ENCODE data around the gene RGS7.
A peak's percentile ranks its signal among the peaks of the same experiment; 100 is the strongest.
"Not testable (repeated sequence)": the region's sequence is repeated elsewhere in the genome, so short reads cannot be mapped to it uniquely, and the experiment has no call there.

RGS7 gene

GRCh38 chr1:240973875-240974274, 383.1 kb downstream of the RGS7 start:
- ChIA-PET CTCF (interaction anchor here (0.6 kb wide), 1 partner anchor 178 kb away, joined by 3 read pairs; no protein-coding TSS in a partner anchor), POLR2A (ENCODE audit: low non-redundant PET) (no interaction called here)
- no peak for DNase-seq (ENCODE audit: low spot score)
- no peak for TF ChIP-seq CTCF (conservative IDR thresholded peaks at IDR 0.05; ENCODE audit: low read depth)
- no peak overlapping the region for H3K27ac ChIP-seq

GRCh38 chr1:240972059-240972458, 384.9 kb downstream of the RGS7 start:
- CTCF ChIA-PET; DNase-seq (ENCODE audit: low spot score); POLR2A ChIA-PET (ENCODE audit: low non-redundant PET); H3K27ac ChIP-seq: not testable (repeated sequence)

GRCh38 chr1:240970253-240970652, 386.8 kb downstream of the RGS7 start:
- TF ChIP-seq CTCF (conservative IDR thresholded peaks at IDR 0.05; ENCODE audit: low read depth), result no peak
- ChIA-PET POLR2A (ENCODE audit: low non-redundant PET) (no interaction called here), CTCF (no interaction called here)
- DNase-seq (ENCODE audit: low spot score), result no peak
- no peak overlapping the region for H3K27ac ChIP-seq

DNA sequence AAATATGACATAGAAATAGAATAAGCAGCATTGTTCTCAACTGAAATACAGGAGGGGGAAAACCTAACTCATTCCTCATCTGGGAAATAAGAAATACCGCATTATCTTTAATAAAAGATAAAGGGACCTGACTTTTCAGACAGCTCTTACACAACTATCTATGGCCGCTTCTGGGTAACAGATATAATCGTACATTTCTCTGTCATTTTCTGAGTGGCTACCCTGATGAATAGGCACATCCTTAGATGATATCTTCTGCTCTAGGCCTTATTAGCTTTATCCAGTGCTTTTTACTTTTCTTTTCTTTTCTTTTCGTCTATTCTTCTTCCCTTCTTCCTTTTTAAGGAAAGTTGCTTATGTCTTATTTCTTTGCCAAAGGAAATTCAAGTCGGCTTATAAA, 388.1 kb downstream of the RGS7 start:
- no peak for DNase-seq (ENCODE audit: low spot score)
- TF ChIP-seq CTCF (conservative IDR thresholded peaks at IDR 0.05; ENCODE audit: low read depth), result no peak
- ChIA-PET POLR2A (ENCODE audit: low non-redundant PET) (no interaction called here), CTCF (interaction anchor here (0.6 kb wide), 1 partner anchor 56 kb away, joined by 3 read pairs; no protein-coding TSS in a partner anchor)
- H3K27ac ChIP-seq, result no peak overlapping the region

DNA sequence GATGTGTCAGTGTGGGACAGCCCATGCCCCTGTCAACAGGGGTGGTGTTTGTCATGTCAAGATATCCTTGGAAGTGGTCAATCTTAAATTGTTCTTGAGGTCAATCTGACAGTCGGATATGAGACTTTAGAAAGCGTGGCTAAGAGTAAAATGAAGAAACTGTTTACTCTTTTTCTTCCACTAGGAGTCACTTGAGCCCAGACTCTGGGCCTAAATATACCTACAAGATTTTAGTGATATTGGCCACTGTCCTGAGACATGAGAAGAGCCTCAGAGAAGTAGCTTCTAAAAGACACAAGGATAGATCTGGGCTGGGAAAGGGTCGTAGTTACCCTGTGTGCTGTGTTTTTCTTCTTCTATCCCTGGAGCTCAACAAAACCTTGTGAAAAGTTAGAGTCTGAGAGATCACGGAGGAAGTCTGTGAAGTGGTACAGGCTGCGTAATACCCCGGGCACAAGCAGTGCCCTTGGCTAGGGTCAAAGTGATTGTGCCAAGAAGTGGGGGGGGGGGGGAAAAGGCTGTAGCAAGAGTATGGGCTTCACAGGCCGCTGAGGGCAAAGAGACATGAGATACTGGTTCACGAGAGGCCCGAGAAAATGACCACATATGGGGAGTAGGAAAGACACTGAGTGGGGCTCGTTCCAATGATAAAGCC, 389.8 kb downstream of the RGS7 start:
- no peak for TF ChIP-seq CTCF (conservative IDR thresholded peaks at IDR 0.05; ENCODE audit: low read depth)
- ChIA-PET POLR2A (ENCODE audit: low non-redundant PET) (no interaction called here), CTCF (interaction anchor here (0.6 to 0.9 kb wide), 6 partner anchors 150 to 531 kb away, joined by 3 to 8 read pairs (median 3); no protein-coding TSS in a partner anchor)
- peak; percentile 11 for DNase-seq (ENCODE audit: low spot score)
- no peak overlapping the region for H3K27ac ChIP-seq

DNA sequence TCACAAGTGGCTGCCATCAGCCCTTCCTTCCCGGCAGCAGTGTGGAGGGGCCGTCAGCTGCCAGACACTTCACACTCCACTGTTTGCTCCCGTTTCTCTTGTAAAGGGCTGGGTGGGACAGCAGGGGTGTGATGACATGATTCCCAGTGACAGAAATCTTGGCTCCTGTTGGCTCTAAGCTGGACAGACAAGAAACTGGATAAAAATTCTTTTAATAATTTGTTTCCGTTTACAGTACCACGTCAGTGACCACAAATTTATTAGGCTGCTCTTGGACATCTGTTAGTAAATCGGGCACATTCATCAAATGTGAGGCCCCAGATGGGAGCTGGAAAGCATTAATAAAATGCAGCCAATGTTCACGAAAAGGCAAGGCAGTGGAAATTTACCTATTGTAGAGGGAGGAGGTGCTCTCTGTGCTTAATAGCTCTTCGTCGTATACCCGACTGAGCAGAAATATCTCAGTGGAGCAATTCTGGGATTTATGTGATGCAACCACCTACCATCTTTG, 391.4 kb downstream of the RGS7 start:
- POLR2A ChIA-PET (ENCODE audit: low non-redundant PET), result no interaction called here

More for the DNA sequence above, 391.4 kb downstream of the RGS7 start:
- CTCF ChIA-PET, result interaction anchor here (0.6 to 0.7 kb wide), 2 partner anchors 253 to 310 kb away, joined by 4 read pairs; no protein-coding TSS in a partner anchor
- no peak for DNase-seq (ENCODE audit: low spot score)
- TF ChIP-seq CTCF (conservative IDR thresholded peaks at IDR 0.05; ENCODE audit: low read depth), result no peak
- no peak overlapping the region for H3K27ac ChIP-seq
